SU-DHL-6 (cell line): ENCODE data around the gene ATG4A.

Experiments used
- H2AFZ ChIP-seq: fragments of 200-600 bp; sonication (generic); 2 replicates; pipeline ENCODE4 v1.6.1; 2014; ENCODE audit warnings: low read depth, mild to moderate bottlenecking, moderate library complexity, mixed read lengths, antibody characterized with exemption, low read length; ENCODE audit not compliant: severe bottlenecking
- H3F3A ChIP-seq: fragments of 200-600 bp; shearing (Covaris generic); 2 replicates; pipeline ENCODE4 v1.6.0; 2016; ENCODE audit warnings: antibody characterized with exemption, mild to moderate bottlenecking; ENCODE audit not compliant: insufficient read depth
- H3K27ac ChIP-seq: fragments of 200-600 bp; sonication (generic); 2 replicates; pipeline ENCODE4 v1.5.1; 2016; ENCODE audit warnings: low read depth, mild to moderate bottlenecking, low read length, moderate library complexity, mixed read lengths
- H3K27me3 ChIP-seq: fragments of 200-600 bp; sonication (generic), shearing (Covaris generic); 2 replicates; pipeline ENCODE4 v1.6.0; 2014; ENCODE audit warnings: mild to moderate bottlenecking, low read length
- H3K36me3 ChIP-seq: fragments of 200-600 bp; sonication (generic); 2 replicates; pipeline ENCODE4 v1.6.1; 2014; ENCODE audit warnings: mild to moderate bottlenecking, low read length, mixed read lengths
- H3K4me2 ChIP-seq: fragments of 300-600, 200-600 bp; shearing (Covaris generic), sonication (generic); 2 replicates; pipeline ENCODE4 v1.6.0; 2014; ENCODE audit warnings: low read length, low read depth, mild to moderate bottlenecking; ENCODE audit not compliant: poor library complexity, severe bottlenecking
- H3K4me3 ChIP-seq: fragments of 200-600 bp; sonication (generic); 2 replicates; pipeline ENCODE4 v1.5.1; 2014; ENCODE audit warnings: antibody characterized with exemption, low read length, mild to moderate bottlenecking, mixed read lengths; ENCODE audit not compliant: insufficient read depth, poor library complexity, severe bottlenecking
- H3K79me2 ChIP-seq: fragments of 200-600 bp; sonication (generic); 2 replicates; pipeline ENCODE4 v1.6.1; 2014; ENCODE audit warnings: mild to moderate bottlenecking, low read length, moderate library complexity; ENCODE audit not compliant: insufficient read depth
- H3K9ac ChIP-seq: fragments of 200-600 bp; sonication (generic); 2 replicates; pipeline ENCODE4 v1.7.0; 2014; ENCODE audit warnings: mild to moderate bottlenecking, low read length
- H3K9me2 ChIP-seq: fragments of 200-600 bp; sonication (generic); replicated peaks from 2 replicates; pipeline ENCODE4 v1.6.1; 2014; ENCODE audit warnings: low read length; ENCODE audit not compliant: insufficient read depth
- H3K9me3 ChIP-seq: fragments of 200-600 bp; sonication (generic); 2 replicates; pipeline ENCODE4 v1.6.1; 2014; ENCODE audit warnings: low read length, mixed read lengths; ENCODE audit not compliant: insufficient read depth
- H4K20me1 ChIP-seq: fragments of 200-600 bp; sonication (generic); 2 replicates; pipeline ENCODE4 v1.6.1; 2014; ENCODE audit warnings: low read depth, mild to moderate bottlenecking, antibody characterized with exemption, low read length, moderate library complexity, mixed read lengths
- EZH2phosphoT487 ChIP-seq: fragments of 200-600 bp; sonication (generic), shearing (Covaris generic); conservative IDR thresholded peaks from 2 replicates; pipeline ENCODE4 v1.6.1; 2018; ENCODE audit warnings: mild to moderate bottlenecking, antibody characterized with exemption, low read length, moderate library complexity, mixed read lengths
- TF ChIP-seq, protein P1 (sequence below): fragments of 200-600 bp; sonication (generic); IDR thresholded peaks from one replicate; pipeline ENCODE4 v1.5.1; 2017; ENCODE audit warnings: antibody characterized with exemption, mild to moderate bottlenecking, low read length, moderate library complexity; ENCODE audit not compliant: insufficient read depth, poor library complexity, severe bottlenecking

Gene ATG4A

DNA sequence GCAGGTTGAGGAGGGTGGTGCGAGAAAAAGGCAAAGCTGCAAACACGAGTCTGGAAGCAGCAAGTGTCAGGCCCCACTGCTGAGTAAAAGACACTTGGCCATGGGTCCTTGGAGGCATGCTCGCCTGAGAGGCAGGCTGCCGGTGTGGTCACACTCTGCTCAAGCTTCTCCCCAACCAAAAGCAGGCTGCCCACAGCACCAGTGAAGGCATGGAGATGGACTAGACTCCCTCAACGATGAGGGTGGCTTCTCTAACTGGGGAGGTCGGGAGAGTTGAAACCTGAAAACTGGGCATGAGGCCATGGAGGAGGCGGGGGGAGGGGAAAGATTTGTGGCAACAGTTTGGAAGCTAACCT lies 86.5 kb downstream of the ATG4A start:
- Histone ChIP-seq H3K4me2 (no peak overlapping the region), H3K27ac (no peak overlapping the region), H3K9me3 (no peaks in the 10 kb centered on the region), H3K36me3 (no peaks in the 10 kb centered on the region), H3K27me3 (no peaks in the 10 kb centered on the region), H3F3A (no peaks in the 10 kb centered on the region), H3K4me3 (no peak overlapping the region), H4K20me1 (no peaks in the 10 kb centered on the region), H3K79me2 (no peaks in the 10 kb centered on the region), H3K9me2 (no peaks in the 10 kb centered on the region), H3K9ac (no peak overlapping the region), H2AFZ (no peak overlapping the region)
- no peak for TF ChIP-seq EZH2phosphoT487
- TF ChIP-seq, protein P1, sequence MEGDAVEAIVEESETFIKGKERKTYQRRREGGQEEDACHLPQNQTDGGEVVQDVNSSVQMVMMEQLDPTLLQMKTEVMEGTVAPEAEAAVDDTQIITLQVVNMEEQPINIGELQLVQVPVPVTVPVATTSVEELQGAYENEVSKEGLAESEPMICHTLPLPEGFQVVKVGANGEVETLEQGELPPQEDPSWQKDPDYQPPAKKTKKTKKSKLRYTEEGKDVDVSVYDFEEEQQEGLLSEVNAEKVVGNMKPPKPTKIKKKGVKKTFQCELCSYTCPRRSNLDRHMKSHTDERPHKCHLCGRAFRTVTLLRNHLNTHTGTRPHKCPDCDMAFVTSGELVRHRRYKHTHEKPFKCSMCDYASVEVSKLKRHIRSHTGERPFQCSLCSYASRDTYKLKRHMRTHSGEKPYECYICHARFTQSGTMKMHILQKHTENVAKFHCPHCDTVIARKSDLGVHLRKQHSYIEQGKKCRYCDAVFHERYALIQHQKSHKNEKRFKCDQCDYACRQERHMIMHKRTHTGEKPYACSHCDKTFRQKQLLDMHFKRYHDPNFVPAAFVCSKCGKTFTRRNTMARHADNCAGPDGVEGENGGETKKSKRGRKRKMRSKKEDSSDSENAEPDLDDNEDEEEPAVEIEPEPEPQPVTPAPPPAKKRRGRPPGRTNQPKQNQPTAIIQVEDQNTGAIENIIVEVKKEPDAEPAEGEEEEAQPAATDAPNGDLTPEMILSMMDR = no peak

DNA sequence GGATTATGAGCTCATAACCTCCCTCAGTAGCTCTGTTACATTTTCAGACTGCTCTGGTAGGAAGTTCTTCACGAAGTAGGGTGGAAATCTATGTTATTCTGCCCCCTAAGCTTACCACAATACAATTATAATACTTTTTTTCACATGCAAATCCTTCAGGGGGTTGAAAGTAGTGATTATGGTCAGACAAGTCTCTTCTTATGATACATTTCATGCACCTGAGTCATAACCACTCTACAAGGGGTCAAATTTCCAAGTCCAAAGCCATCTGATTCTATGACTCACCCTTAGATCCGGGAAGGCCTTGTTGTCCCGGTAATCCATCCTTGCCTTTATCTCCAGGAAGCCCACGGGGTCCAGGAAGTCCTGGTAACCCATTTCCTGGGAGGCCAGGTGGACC lies 95.2 kb downstream of the ATG4A start:
- no peaks in the 10 kb centered on the region for H3K36me3 ChIP-seq
- no peaks in the 10 kb centered on the region for H3F3A ChIP-seq
- no peak overlapping the region for H3K27ac ChIP-seq
- no peaks in the 10 kb centered on the region for H3K79me2 ChIP-seq
- TF ChIP-seq, protein P1 = no peak
- TF ChIP-seq EZH2phosphoT487 = no peak
- no peak overlapping the region for H3K9ac ChIP-seq
- no peaks in the 10 kb centered on the region for H3K27me3 ChIP-seq
- H3K9me3 ChIP-seq = no peaks in the 10 kb centered on the region
- H3K4me3 ChIP-seq = no peak overlapping the region
- H3K4me2 ChIP-seq = no peak overlapping the region
- H3K9me2 ChIP-seq = no peaks in the 10 kb centered on the region
- no peaks in the 10 kb centered on the region for H4K20me1 ChIP-seq
- no peak overlapping the region for H2AFZ ChIP-seq

DNA sequence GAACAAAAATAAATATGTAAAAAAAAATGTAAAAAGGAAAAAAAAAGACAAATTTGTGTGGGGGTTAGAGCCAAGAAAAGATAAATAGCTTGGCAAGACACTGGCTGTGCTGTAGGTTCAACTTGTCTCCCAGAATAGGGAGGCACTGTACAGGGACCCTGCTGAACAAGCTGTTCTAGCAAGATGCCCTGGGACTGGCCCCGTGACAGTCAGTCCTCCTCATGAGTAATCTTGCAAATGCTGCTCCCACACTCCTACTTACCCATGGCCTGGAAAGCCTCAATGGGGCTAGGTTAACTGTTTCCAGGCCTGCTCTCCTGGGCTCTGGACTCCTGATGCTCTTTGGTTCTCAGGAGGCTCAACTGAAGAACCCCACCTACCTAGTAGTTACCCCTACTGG lies 106.8 kb downstream of the ATG4A start:
- H3F3A ChIP-seq = no peaks in the 10 kb centered on the region
- no peaks in the 10 kb centered on the region for H3K36me3 ChIP-seq
- H3K79me2 ChIP-seq = no peaks in the 10 kb centered on the region
- H3K4me2 ChIP-seq = no peak overlapping the region
- no peak overlapping the region for H2AFZ ChIP-seq
- H3K27me3 ChIP-seq = no peaks in the 10 kb centered on the region
- H3K27ac ChIP-seq = no peak overlapping the region
- TF ChIP-seq, protein P1 = no peak
- TF ChIP-seq EZH2phosphoT487 = no peak
- no peaks in the 10 kb centered on the region for H3K9me3 ChIP-seq
- H3K9ac ChIP-seq = no peak overlapping the region
- no peak overlapping the region for H3K4me3 ChIP-seq
- H3K9me2 ChIP-seq = no peaks in the 10 kb centered on the region
- H4K20me1 ChIP-seq = no peaks in the 10 kb centered on the region

DNA sequence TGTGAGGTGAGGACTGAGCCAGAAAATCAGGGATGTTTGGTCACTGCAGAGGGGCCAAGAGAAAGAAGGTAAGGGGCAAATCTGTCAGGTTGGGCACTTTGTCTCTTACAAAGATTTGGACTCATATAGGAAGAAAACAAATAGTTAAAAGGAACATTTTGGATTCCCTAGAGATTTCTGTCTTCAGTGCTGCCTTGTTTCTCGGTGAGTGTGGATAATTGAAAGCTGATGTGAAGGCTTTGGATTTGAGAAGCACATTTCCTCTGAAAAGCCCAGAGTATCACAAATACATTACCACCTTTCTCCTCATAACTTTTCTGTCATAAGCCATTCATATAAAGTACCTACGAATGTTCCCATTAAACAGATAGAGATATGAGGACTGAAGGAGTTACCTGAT lies 107.5 kb downstream of the ATG4A start:
- Histone ChIP-seq H3K9me3 (no peaks in the 10 kb centered on the region), H3K27ac (no peak overlapping the region), H3K36me3 (no peaks in the 10 kb centered on the region), H3F3A (no peaks in the 10 kb centered on the region), H4K20me1 (no peaks in the 10 kb centered on the region), H3K4me3 (no peak overlapping the region), H3K9me2 (no peaks in the 10 kb centered on the region), H3K79me2 (no peaks in the 10 kb centered on the region), H3K9ac (no peak overlapping the region), H3K4me2 (no peak overlapping the region), H3K27me3 (no peaks in the 10 kb centered on the region), H2AFZ (no peak overlapping the region)
- TF ChIP-seq EZH2phosphoT487 = no peak
- TF ChIP-seq, protein P1 = no peak
